GM12878 (cell line): ENCODE data around the gene PBRM1. TPM values are rescaled to one million over a fixed set of nuclear protein-coding genes. Genes with fewer than 3 reads are reported as not detected.

Experiments
- ATAC-seq: fragments of 200-7000 bp; cut with Tn5 transposase; 3 replicates; pipeline ENCODE4 v1.9.1; 2020; ENCODE audit warnings: mild to moderate bottlenecking, moderate library complexity
- BruUV-seq: library from RNA; stranded (reverse); fragments of 400-500 nt; replicated peaks from 2 replicates; lab custom pipeline; 2021; lab: Mats Ljungman, UMichigan
- CTCF ChIA-PET: fragments of 300-600 bp; sonication (Branson Sonifier 250); formaldehyde crosslinking; extraction: SDS; loops from one replicate; lab custom pipeline; 2021; ENCODE audit warnings: inconsistent platforms; lab: Yijun Ruan, JAX
- POLR2A ChIA-PET: fragments of 350-600 bp; formaldehyde crosslinking; extraction: SDS; loops from one replicate; lab custom pipeline; 2021; ENCODE audit warnings: inconsistent platforms; lab: Charles Lee
- RAD21 ChIA-PET: fragments of 300-600 bp; sonication (Branson Sonifier 250); formaldehyde crosslinking; loops from one replicate; lab custom pipeline; 2023; ENCODE audit warnings: antibody characterized with exemption; ENCODE audit not compliant: unreplicated experiment; lab: Charles Lee
- SMC1A ChIA-PET: fragments of 300-600 bp; sonication (Branson Sonifier 250); formaldehyde crosslinking; loops from one replicate; lab custom pipeline; 2023; ENCODE audit not compliant: unreplicated experiment, uncharacterized antibody; lab: Charles Lee
- DNase-seq: peaks from one replicate; pipeline ENCODE4 v3.0.0-alpha.2; 2011; ENCODE audit warnings: low read depth, low spot score
- FAIRE-seq: peaks from 3 replicates; lab custom pipeline; 2011; peaks lifted over from hg19 to GRCh38; lab: Jason Lieb, UNC
- H2AFZ ChIP-seq: 2 replicates; pipeline ENCODE4 v1.6.0; 2011; ENCODE audit warnings: low read depth, low read length, control low read depth; ENCODE audit not compliant: control insufficient read depth
- H3K27ac ChIP-seq: 2 replicates; pipeline ENCODE4 v1.5.1; 2011; ENCODE audit warnings: control low read depth; ENCODE audit not compliant: control insufficient read depth, insufficient read depth
- H3K27me3 ChIP-seq, 2 experiments: replicated peaks in 1 of 2; 2 replicates each; pipeline versions ENCODE4 v1.6.0 to v1.6.1; 2011; ENCODE audit warnings: low read length in 1 of 2; ENCODE audit not compliant: control insufficient read depth in 2 of 2, insufficient read depth in 2 of 2
- H3K36me3 ChIP-seq, 2 experiments: 2 replicates each; pipeline ENCODE4 v1.5.1; 2011; ENCODE audit warnings: low read length in 1 of 2; ENCODE audit not compliant: control insufficient read depth in 2 of 2, insufficient read depth in 2 of 2
- H3K4me1 ChIP-seq: 2 replicates; pipeline ENCODE4 v1.6.1; 2011; ENCODE audit warnings: mild to moderate bottlenecking, low read length, moderate library complexity, mixed read lengths; ENCODE audit not compliant: control insufficient read depth, insufficient read depth
- H3K4me2 ChIP-seq: 2 replicates; pipeline ENCODE4 v1.6.0; 2011; ENCODE audit warnings: control low read depth; ENCODE audit not compliant: control insufficient read depth, insufficient read depth
- H3K4me3 ChIP-seq: fragments of 200-600 bp; sonication (generic); 2 replicates; pipeline ENCODE4 v1.5.1; 2016
- H3K79me2 ChIP-seq: 2 replicates; pipeline ENCODE4 v1.6.0; 2011; ENCODE audit warnings: low read length; ENCODE audit not compliant: control insufficient read depth, insufficient read depth
- H3K9ac ChIP-seq: 2 replicates; pipeline ENCODE4 v1.8.0; 2011; ENCODE audit warnings: low read length, control low read depth, mixed read lengths; ENCODE audit not compliant: control insufficient read depth, insufficient read depth
- H3K9me3 ChIP-seq: replicated peaks from 3 replicates; pipeline ENCODE4 v1.5.1; 2011; ENCODE audit warnings: mild to moderate bottlenecking, low read length; ENCODE audit not compliant: control insufficient read depth, insufficient read depth
- H4K20me1 ChIP-seq: 2 replicates; pipeline ENCODE4 v1.6.0; 2011; ENCODE audit not compliant: control insufficient read depth, insufficient read depth
- CHD1 ChIP-seq: IDR thresholded peaks from 2 replicates; pipeline ENCODE4 v1.6.1; 2012; ENCODE audit warnings: low read depth, low read length, improper control_type of control experiment
- E2F4 ChIP-seq: IDR thresholded peaks from 2 replicates; pipeline ENCODE4 v1.6.1; 2012; ENCODE audit warnings: low read depth, low read length, improper control_type of control experiment
- EZH2 ChIP-seq: IDR thresholded peaks from 2 replicates; pipeline ENCODE4 v1.6.1; 2012; ENCODE audit warnings: low read depth, mild to moderate bottlenecking, control low read depth, inconsistent platforms, low read length, borderline replicate concordance; ENCODE audit not compliant: control insufficient read depth
- KLF5 ChIP-seq: fragments of 450-650 bp; IDR thresholded peaks from 2 replicates; pipeline ENCODE4 v1.6.1; 2014; ENCODE audit warnings: mild to moderate bottlenecking; ENCODE audit not compliant: partially characterized antibody
- SUZ12 ChIP-seq: fragments of 200-600 bp; sonication (generic); IDR thresholded peaks from one replicate; pipeline ENCODE4 v1.6.1; 2018; ENCODE audit warnings: antibody characterized with exemption, mild to moderate bottlenecking; ENCODE audit not compliant: unreplicated experiment
- ZNF207 ChIP-seq: fragments of 450-650 bp; IDR thresholded peaks from 2 replicates; pipeline ENCODE4 v1.6.1; 2014; ENCODE audit warnings: antibody characterized with exemption, mild to moderate bottlenecking, borderline replicate concordance
- WGBS: methylation state at CpG from one replicate; pipeline ENCODE4 v1.1.6; 2016; ENCODE audit warnings: low lambda C conversion rate; ENCODE audit not compliant: insufficient replicate concordance, insufficient coverage; ENCODE audit errors: missing lambda C conversion rate; 5-methylcytosine and 5-hydroxymethylcytosine counted together
- in situ Hi-C: fragments of 300-500 bp; cut with MboI; formaldehyde crosslinking; loops from 9 replicates; pipeline ENCODE4 v1.14.3; 2018; ENCODE audit warnings: mixed read lengths
- intact Hi-C: fragments of 100-400 bp; cut with micrococcal nuclease; formaldehyde crosslinking; loops from one replicate; pipeline ENCODE4 v1.14.2; 2022; ENCODE audit not compliant: unreplicated experiment
- polyA plus RNA-seq, 11 experiments: library from polyadenylated mRNA; depleted of rRNA in 4 of 11; unstranded in 6 of 11; stranded (reverse) in 5 of 11; fragments of >200 nt; fragmentation: Nextera tagmentation in 4 of 11; fragmentation: Illumina TruSeq in 1 of 11; extraction: Ambion mirVana in 4 of 11; extraction: Trizol in 1 of 11; gene quantifications; 1 replicate in 1 of 11; 2 replicates in 10 of 11; pipeline versions ENCODE4 v1.2.1 to v1.2.3, GENCODE V29; 2011 to 2016; ENCODE audit warnings: inconsistent platforms in 2 of 11, missing spikeins in 2 of 11, low read depth in 1 of 11
- total RNA-seq, 4 experiments: library from RNA; depleted of rRNA in 3 of 4; stranded (reverse); fragments of >200 nt in 3 of 4; fragmentation: Illumina TruSeq in 1 of 4; extraction: Trizol in 1 of 4; gene quantifications; 2 replicates each; pipeline versions ENCODE4 v1.2.1 to v1.2.3, GENCODE V29; 2013 to 2021

PBRM1 gene
- total and polyA plus RNA-seq, 10 of the 15 experiments (the other 5 are each of a cell fraction or from before 2014, with no cell fraction given), result 8.9 to 88.9 (median 39.3) TPM

- SMC1A ChIA-PET, result interaction anchor here (2.5 kb wide), 1 partner anchor 10 kb away, joined by 7 read pairs; no protein-coding TSS in a partner anchor
Measured at GRCh38 chr3:52625041-52625440, 60.7 kb downstream of the PBRM1 start.

GRCh38 chr3:52623234-52623792 lies 62.4 kb downstream of the PBRM1 start:
- Histone ChIP-seq H3K36me3 (peaks cover 2 to 31% of the 10 kb centered on the region in 2 experiments), H2AFZ (no peak overlapping the region), H3K9ac (no peak overlapping the region), H3K27me3 (no peaks in the 10 kb centered on the region), H3K4me1 (no peaks in the 10 kb centered on the region), H3K27ac (no peak overlapping the region), H3K79me2 (no peaks in the 10 kb centered on the region), H3K4me3 (no peak overlapping the region), H3K4me2 (no peak overlapping the region), H4K20me1 (no peaks in the 10 kb centered on the region), H3K9me3 (no peaks in the 10 kb centered on the region)
- ChIA-PET SMC1A (interaction anchor here (0.6 kb wide), 1 partner anchor 12 kb away, joined by 3 read pairs; no protein-coding TSS in a partner anchor), POLR2A (interaction anchor here (1.0 kb wide), 1 partner anchor 11 kb away, joined by 4 read pairs; no protein-coding TSS in a partner anchor), RAD21 (interaction anchor here (0.6 kb wide), 1 partner anchor 80 kb away, joined by 3 read pairs; no protein-coding TSS in a partner anchor), CTCF (interaction anchor here (0.7 to 1.4 kb wide), 3 partner anchors 9 to 176 kb away, joined by 3 to 7 read pairs (median 4); no protein-coding TSS in a partner anchor)
- TF ChIP-seq KLF5 (no peak), EZH2 (no peak)
- ATAC-seq, result no peak
- no peak for FAIRE-seq
- in situ Hi-C loops, result no loop called here
- 65% methylated on average over 2 of the region's 2 CpGs for WGBS
- DNase-seq, result no peak
- no TSS peak for BruUV-seq
- intact Hi-C loops, result no loop called here

More at GRCh38 chr3:52625041-52625440, 60.7 kb downstream of the PBRM1 start:
- Histone ChIP-seq H3K36me3 (peaks cover 4 to 33% of the 10 kb centered on the region in 2 experiments), H2AFZ (no peak overlapping the region), H3K27ac (no peak overlapping the region)
- ATAC-seq, result no peak
- TF ChIP-seq SUZ12, result no peak
- no peak for TF ChIP-seq E2F4
- no peak for TF ChIP-seq ZNF207
- no peak for TF ChIP-seq CHD1
- TF ChIP-seq, all 136 proteins: peak for 0
- H3K4me3 ChIP-seq, result no peak overlapping the region
- H3K9ac ChIP-seq, result no peak overlapping the region
- no peaks in the 10 kb centered on the region for H3K9me3 ChIP-seq
- in situ Hi-C loops (no loop called here), intact Hi-C loops (no loop called here)
- ChIA-PET POLR2A (no interaction called here), RAD21 (no interaction called here), CTCF (no interaction called here)
- 98% methylated on average over 3 of the region's 3 CpGs for WGBS
- no peaks in the 10 kb centered on the region for H3K79me2 ChIP-seq
- no peaks in the 10 kb centered on the region for H4K20me1 ChIP-seq
- no peaks in the 10 kb centered on the region for H3K4me1 ChIP-seq
- DNase-seq (no peak), FAIRE-seq (no peak)
- no peak overlapping the region for H3K4me2 ChIP-seq
- no peaks in the 10 kb centered on the region for H3K27me3 ChIP-seq
- no TSS peak for BruUV-seq
